Endodermal cell (in vitro differentiated cells): ENCODE measurements around the gene ERCC1. TPM values are rescaled to one million over a fixed set of nuclear protein-coding genes. Genes with fewer than 3 reads are reported as not detected.

Experiments
- DNase-seq: peaks from one replicate; pipeline ENCODE4 v3.0.0-alpha.2; 2017
- H3K27ac ChIP-seq: 2 replicates; pipeline ENCODE4 v1.5.1; 2013; ENCODE audit warnings: mild to moderate bottlenecking, low read depth, low read length, moderate library complexity
- H3K27me3 ChIP-seq: 2 replicates; pipeline ENCODE4 v1.6.1; 2013; ENCODE audit warnings: mild to moderate bottlenecking, low read length, moderate library complexity; ENCODE audit not compliant: insufficient read depth, control insufficient read depth, poor library complexity, severe bottlenecking
- H3K36me3 ChIP-seq: 2 replicates; pipeline ENCODE4 v1.7.0; 2013; ENCODE audit warnings: mild to moderate bottlenecking, low read length, moderate library complexity; ENCODE audit not compliant: control insufficient read depth, insufficient read depth
- H3K4me1 ChIP-seq: one replicate; pipeline ENCODE4 v1.7.0; 2013; ENCODE audit warnings: low read length; ENCODE audit not compliant: control insufficient read depth, insufficient read depth
- H3K4me3 ChIP-seq: 2 replicates; pipeline ENCODE4 v1.5.1; 2013; ENCODE audit warnings: mild to moderate bottlenecking, low read length, moderate library complexity
- H3K9ac ChIP-seq: 2 replicates; pipeline ENCODE4 v1.6.1; 2013; ENCODE audit warnings: mild to moderate bottlenecking, low read length, moderate library complexity; ENCODE audit not compliant: poor library complexity, severe bottlenecking; ENCODE audit errors: extremely low read depth
- H3K9me3 ChIP-seq: 2 replicates; pipeline ENCODE4 v1.6.1; 2013; ENCODE audit warnings: mild to moderate bottlenecking, low read length, moderate library complexity; ENCODE audit not compliant: control insufficient read depth
- H3K27ac Mint-ChIP-seq: 2 replicates; pipeline ENCODE4 v1.8.0; 2020; ENCODE audit warnings: mixed read lengths
- H3K27me3 Mint-ChIP-seq: 2 replicates; pipeline ENCODE4 v1.8.0; 2021; ENCODE audit warnings: mild to moderate bottlenecking, mixed read lengths; ENCODE audit not compliant: insufficient read depth
- H3K36me3 Mint-ChIP-seq: 2 replicates; pipeline ENCODE4 v1.8.0; 2020; ENCODE audit warnings: low read depth, mixed read lengths
- H3K4me1 Mint-ChIP-seq: 2 replicates; pipeline ENCODE4 v1.8.0; 2020; ENCODE audit warnings: mixed read lengths
- H3K4me3 Mint-ChIP-seq: 2 replicates; pipeline ENCODE4 v1.8.0; 2020; ENCODE audit warnings: mild to moderate bottlenecking, moderate library complexity, mixed read lengths
- H3K9me3 Mint-ChIP-seq: 2 replicates; pipeline ENCODE4 v1.8.0; 2020; ENCODE audit warnings: mild to moderate bottlenecking, mixed read lengths
- CTCF ChIP-seq: fragments of 200-600 bp; sonication (generic); conservative IDR thresholded peaks from 2 replicates; pipeline ENCODE4 v1.5.0; 2021; ENCODE audit warnings: antibody characterized with exemption, mild to moderate bottlenecking
- WGBS, 2 experiments: methylation state at CpG; one replicate each; pipeline versions ENCODE4 v1.1.5 to v1.1.7; 2013; ENCODE audit warnings: missing lambda C conversion rate in 2 of 2, mixed read lengths in 1 of 2; ENCODE audit not compliant: insufficient coverage in 1 of 2, insufficient read length in 1 of 2; 5-methylcytosine and 5-hydroxymethylcytosine counted together
- total RNA-seq, 2 donors: library from RNA; stranded (reverse); fragmentation: NEBNext Ultra II Directional in 1 of 2; extraction: Animal tissue kit (Norgen Biotek cat#: 25700) in 1 of 2; gene quantifications; 2 replicates in 1 of 2; 3 replicates in 1 of 2; pipeline ENCODE4 v1.2.1, GENCODE V29; 2021

Gene ERCC1
- total RNA-seq, 2 donors from 2014 or later = 53.5 to 63.6 TPM

- peak; percentile 80 for TF ChIP-seq CTCF
- DNase-seq = peak; percentile 88
- H3K27ac ChIP-seq = no peak overlapping the region
- peak overlapping the region; percentile 47 for H3K9ac ChIP-seq
- 6 to 19% methylated on average over 14 to 73 of the region's 73 CpGs for WGBS, 2 experiments
- H3K9me3 ChIP-seq = no peaks in the 10 kb centered on the region
- no peaks in the 10 kb centered on the region for H3K27me3 Mint-ChIP-seq
- peak overlapping the region; percentile 90 for H3K27ac Mint-ChIP-seq
- H3K4me3 ChIP-seq = peak overlapping the region; percentile 80
- no peaks in the 10 kb centered on the region for H3K4me1 ChIP-seq
- H3K36me3 ChIP-seq = no peaks in the 10 kb centered on the region
- H3K4me3 Mint-ChIP-seq = peak overlapping the region; percentile 63
- H3K9me3 Mint-ChIP-seq = no peaks in the 10 kb centered on the region
- no peaks in the 10 kb centered on the region for H3K27me3 ChIP-seq
- H3K36me3 Mint-ChIP-seq = no peaks in the 10 kb centered on the region
- H3K4me1 Mint-ChIP-seq = peaks cover 4% of the 10 kb centered on the region
Observed at GRCh38 chr19:45428384-45429231, 4.9 kb upstream of the ERCC1 start.

GRCh38 chr19:45424191-45425058 lies 708 bp upstream of the ERCC1 start:
- H3K27me3 Mint-ChIP-seq = no peaks in the 10 kb centered on the region
- no peaks in the 10 kb centered on the region for H3K9me3 ChIP-seq
- peak overlapping the region; percentile 95 for H3K27ac Mint-ChIP-seq

More at GRCh38 chr19:45424191-45425058, 708 bp upstream of the ERCC1 start:
- no peaks in the 10 kb centered on the region for H3K9me3 Mint-ChIP-seq
- Histone ChIP-seq H3K4me3 (peak overlapping the region; percentile 82), H3K9ac (peak overlapping the region; percentile 35), H3K36me3 (no peaks in the 10 kb centered on the region), H3K27ac (peak overlapping the region; percentile 89), H3K27me3 (no peaks in the 10 kb centered on the region), H3K4me1 (no peaks in the 10 kb centered on the region)
- WGBS, 2 experiments = 6 to 19% methylated on average over 15 to 24 of the region's 24 CpGs
- no peak for TF ChIP-seq CTCF
- H3K36me3 Mint-ChIP-seq = peaks cover 14% of the 10 kb centered on the region
- peak; percentile 89 for DNase-seq
- peaks cover 15% of the 10 kb centered on the region for H3K4me1 Mint-ChIP-seq
- peak overlapping the region; percentile 76 for H3K4me3 Mint-ChIP-seq
